GM06990 (cell line): ENCODE data around the gene NCF4.

Source experiments
- DNase-seq: peaks from one replicate; pipeline ENCODE4 v3.0.0-alpha.2; 2011; ENCODE audit not compliant: insufficient read length; ENCODE audit errors: extremely low read depth
- H3K27me3 ChIP-seq: replicated peaks from 2 replicates; pipeline ENCODE4 v1.6.0; 2011; ENCODE audit warnings: low read length; ENCODE audit not compliant: control insufficient read depth, insufficient read depth
- H3K36me3 ChIP-seq: 2 replicates; pipeline ENCODE4 v1.5.1; 2011; ENCODE audit warnings: low read length; ENCODE audit not compliant: control insufficient read depth, insufficient read depth
- H3K4me3 ChIP-seq: replicated peaks from 2 replicates; pipeline ENCODE4 v1.5.1; 2011; ENCODE audit warnings: low read depth, mild to moderate bottlenecking, control low read depth, low read length
- CTCF ChIP-seq: IDR thresholded peaks from 2 replicates; pipeline ENCODE4 v1.5.1; 2011; ENCODE audit warnings: low read length, control low read depth, mild to moderate bottlenecking, inconsistent platforms; ENCODE audit not compliant: insufficient read depth, poor library complexity, severe bottlenecking

Gene NCF4

GRCh38 chr22:36867695-36868094, 6.9 kb downstream of the NCF4 start:
- Histone ChIP-seq H3K27me3 (no peaks in the 10 kb centered on the region), H3K4me3 (no peak overlapping the region), H3K36me3 (peaks cover 40% of the 10 kb centered on the region)
- DNase-seq = no peak
- no peak for TF ChIP-seq CTCF

DNA sequence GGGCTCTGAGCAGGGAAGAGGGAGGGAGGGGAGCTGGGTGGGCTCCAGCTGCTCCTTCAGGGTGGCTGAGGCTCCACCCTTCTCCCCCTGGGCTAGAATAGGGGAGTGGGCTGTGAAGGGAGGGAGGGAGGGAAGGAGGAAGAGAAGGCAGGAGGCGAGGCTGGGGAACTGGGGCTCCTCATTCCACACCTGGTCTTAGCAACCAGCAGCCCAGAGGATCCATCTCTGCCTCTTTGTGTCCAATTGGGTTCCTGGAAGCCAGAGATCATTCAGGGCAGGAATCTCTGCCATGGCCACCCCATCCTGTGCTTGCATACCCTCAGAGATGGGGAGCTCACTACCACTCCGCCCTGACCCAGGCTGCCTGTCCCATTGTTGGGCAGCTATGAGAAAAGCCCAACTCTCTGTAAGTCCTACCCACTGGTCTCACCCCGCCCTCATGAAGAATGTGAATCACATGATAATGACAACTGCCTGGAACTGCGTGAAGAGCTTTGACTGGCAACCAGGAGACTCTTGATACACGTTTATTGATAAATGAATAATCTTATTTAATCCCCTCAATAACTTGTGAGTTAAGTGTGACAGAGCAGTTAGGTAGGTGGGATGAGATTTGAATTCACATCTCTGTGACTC, 7.9 kb downstream of the NCF4 start:
- no peak overlapping the region for H3K4me3 ChIP-seq
- no peaks in the 10 kb centered on the region for H3K27me3 ChIP-seq
- H3K36me3 ChIP-seq = peaks cover 40% of the 10 kb centered on the region
- no peak for DNase-seq
- no peak for TF ChIP-seq CTCF

DNA sequence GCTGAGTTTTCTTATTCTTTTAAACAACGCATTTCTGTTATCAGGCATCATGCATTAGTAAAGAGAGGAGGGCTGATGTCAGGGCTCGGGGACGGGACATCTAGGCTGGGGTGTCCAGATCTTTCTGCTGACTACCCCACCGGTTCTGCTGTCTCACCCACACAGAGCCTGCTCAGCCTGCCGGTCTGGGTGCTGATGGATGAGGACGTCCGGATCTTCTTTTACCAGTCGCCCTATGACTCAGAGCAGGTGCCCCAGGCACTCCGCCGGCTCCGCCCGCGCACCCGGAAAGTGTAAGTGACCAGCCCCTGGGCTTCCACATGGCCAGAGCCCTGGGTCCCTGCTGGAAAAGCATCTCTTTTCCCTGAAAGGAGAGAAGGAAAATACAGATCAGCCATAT, 9.4 kb downstream of the NCF4 start:
- Histone ChIP-seq H3K36me3 (peaks cover 34% of the 10 kb centered on the region), H3K4me3 (no peak overlapping the region), H3K27me3 (no peaks in the 10 kb centered on the region)
- no peak for DNase-seq
- no peak for TF ChIP-seq CTCF

DNA sequence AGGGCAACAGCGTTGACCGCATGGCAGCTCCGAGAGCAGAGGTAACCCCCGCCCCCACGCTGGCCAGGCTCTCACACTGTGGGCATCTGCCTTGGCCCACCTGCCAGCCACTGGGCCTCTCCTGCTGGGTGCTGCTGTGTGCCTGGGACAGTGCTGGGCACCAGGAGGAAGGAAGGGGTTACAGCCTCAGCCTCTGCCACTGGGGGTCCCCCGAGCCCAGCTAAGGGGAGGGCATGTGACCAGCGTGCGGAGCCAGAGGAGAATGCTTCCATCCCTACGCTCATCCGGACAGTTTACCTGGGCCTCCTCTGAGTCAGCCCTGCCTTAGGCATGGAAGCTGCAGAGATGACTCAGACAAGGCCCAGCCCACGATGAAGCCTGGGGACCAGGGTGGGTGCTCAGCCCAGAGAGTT, 10.9 kb downstream of the NCF4 start:
- TF ChIP-seq CTCF = no peak
- Histone ChIP-seq H3K4me3 (no peak overlapping the region), H3K27me3 (no peaks in the 10 kb centered on the region), H3K36me3 (peaks cover 27% of the 10 kb centered on the region)
- no peak for DNase-seq

DNA sequence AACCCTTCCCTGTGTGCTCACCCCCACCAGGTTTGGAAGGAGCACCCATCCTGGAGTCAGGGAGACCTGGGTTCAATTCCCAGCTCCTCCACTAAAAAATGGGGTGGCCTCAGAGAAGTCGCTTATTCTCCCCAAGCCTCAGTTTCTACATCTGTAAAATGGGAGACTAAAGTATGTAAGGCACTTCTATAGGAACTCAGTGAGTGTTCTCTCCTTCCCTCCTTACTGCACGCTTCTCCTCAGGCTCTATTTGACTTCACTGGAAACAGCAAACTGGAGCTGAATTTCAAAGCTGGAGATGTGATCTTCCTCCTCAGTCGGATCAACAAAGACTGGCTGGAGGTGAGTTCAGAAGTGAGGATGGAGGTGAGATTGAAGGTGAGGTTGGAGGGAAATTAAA, 11.3 kb downstream of the NCF4 start:
- TF ChIP-seq CTCF = no peak
- H3K4me3 ChIP-seq = no peak overlapping the region
- H3K27me3 ChIP-seq = no peaks in the 10 kb centered on the region
- H3K36me3 ChIP-seq = peaks cover 27% of the 10 kb centered on the region
- no peak for DNase-seq
